ENCODE measurements around the gene ATAD2B.

GRCh38 chr2:23844905-23845304 is 82.0 kb downstream of the ATAD2B start:
- TF ChIP-seq POLR2A (IDR thresholded peaks at IDR 0.05; ENCODE audit: extremely low read depth, insufficient read length): no peak
- no peak for TF ChIP-seq CTCF (IDR thresholded peaks at IDR 0.05; ENCODE audit: low read depth, low read length)
- no peak for TF ChIP-seq MAX (IDR thresholded peaks at IDR 0.05; ENCODE audit: low read depth, low read length)
- TF ChIP-seq MYC (IDR thresholded peaks at IDR 0.05; ENCODE audit: low read depth, low read length): no peak

Measured in NB4 (cell line).